ENCODE results near the gene WDR75.

Gene WDR75

GRCh38 chr2:189439342-189439741 lies 1.9 kb upstream of the WDR75 start:
- Histone ChIP-seq H3K9me3 (ENCODE audit: control insufficient read depth, low read length) (no peaks in the 10 kb centered on the region), H3K14ac (ENCODE audit: low read length in 2 of 2) (no peak overlapping the region)
- no CpG with 5 or more reads among the region's 1 CpG for WGBS

GRCh38 chr2:189440644-189440946 lies 679 bp upstream of the WDR75 start:
- Histone ChIP-seq H3K18ac (ENCODE audit: low read depth in 1 of 2, low read length in 2 of 2) (peak overlapping the region; percentile 23 to 86), H3K4me1 (ENCODE audit: control insufficient read depth, insufficient read depth, low read depth, low read length) (peaks cover 4% of the 10 kb centered on the region), H3K9me3 (ENCODE audit: control insufficient read depth, low read length) (no peaks in the 10 kb centered on the region), H2BK5ac (ENCODE audit: low read depth, low read length, poor library complexity, severe bottlenecking) (no peak overlapping the region), H4K91ac (ENCODE audit: low read length) (no peak overlapping the region), H3K27ac (ENCODE audit: low read length, poor library complexity, severe bottlenecking) (peak overlapping the region; percentile 89), H3K4me2 (ENCODE audit: low read length, poor library complexity, severe bottlenecking) (peak overlapping the region; percentile 69), H3K9ac (ENCODE audit: low read length) (peak overlapping the region; percentile 99), H3K4ac (ENCODE audit: low read depth in 1 of 2, low read length in 2 of 2) (peak overlapping the region in 1 of 2 experiments; percentile 73), H3K14ac (ENCODE audit: low read length in 2 of 2) (no peak overlapping the region), H3K23ac (ENCODE audit: low read length in 2 of 2) (no peak overlapping the region), H2BK120ac (ENCODE audit: low read depth, low read length) (no peak overlapping the region), H2BK15ac (ENCODE audit: low read depth, poor library complexity, severe bottlenecking) (peak overlapping the region; percentile 40), H2AK5ac (ENCODE audit: low read length, severe bottlenecking) (no peak overlapping the region), H3K36me3 (ENCODE audit: control insufficient read depth in 1 of 2, insufficient read depth in 2 of 2, low read depth in 1 of 2, low read length in 2 of 2) (peaks cover 0 to 16% of the 10 kb centered on the region in 2 experiments), H3K27me3 (ENCODE audit: control insufficient read depth in 1 of 2, insufficient read depth in 1 of 2, low read length in 2 of 2) (no peaks in the 10 kb centered on the region), H3K4me3 (ENCODE audit: insufficient read depth in 1 of 2, low read depth in 1 of 2, low read length in 2 of 2) (peak overlapping the region; percentile 63 to 92), H2BK12ac (ENCODE audit: low read length in 2 of 2) (no peak overlapping the region), H4K8ac (ENCODE audit: low read length) (peak overlapping the region; percentile 81), H2AFZ (ENCODE audit: low read depth, low read length) (peak overlapping the region; percentile 51), H3K79me1 (replicated peaks; ENCODE audit: low read length, poor library complexity, severe bottlenecking) (peaks cover 6% of the 10 kb centered on the region)
- DNase-seq, result no peak
- WGBS, result 0% methylated on average over 7 of the region's 8 CpGs

More at GRCh38 chr2:189439342-189439741, 1.9 kb upstream of the WDR75 start:
- H2BK5ac ChIP-seq (ENCODE audit: low read depth, low read length, poor library complexity, severe bottlenecking), result no peak overlapping the region
- no peak overlapping the region for H2AK5ac ChIP-seq (ENCODE audit: low read length, severe bottlenecking)
- H3K9ac ChIP-seq (ENCODE audit: low read length), result no peak overlapping the region
- no peak overlapping the region for H4K8ac ChIP-seq (ENCODE audit: low read length)
- H2BK120ac ChIP-seq (ENCODE audit: low read depth, low read length), result no peak overlapping the region
- DNase-seq, result peak; percentile 24
- no peak overlapping the region for H3K4me2 ChIP-seq (ENCODE audit: low read length, poor library complexity, severe bottlenecking)
- peaks cover 4% of the 10 kb centered on the region for H3K4me1 ChIP-seq (ENCODE audit: control insufficient read depth, insufficient read depth, low read depth, low read length)
- no peak overlapping the region for H2AFZ ChIP-seq (ENCODE audit: low read depth, low read length)
- H2BK15ac ChIP-seq (ENCODE audit: low read depth, poor library complexity, severe bottlenecking), result no peak overlapping the region
- peaks cover 6% of the 10 kb centered on the region for H3K79me1 ChIP-seq (replicated peaks; ENCODE audit: low read length, poor library complexity, severe bottlenecking)
- no peaks in the 10 kb centered on the region for H3K27me3 ChIP-seq (ENCODE audit: control insufficient read depth in 1 of 2, insufficient read depth in 1 of 2, low read length in 2 of 2)
- no peak overlapping the region for H3K4ac ChIP-seq (ENCODE audit: low read depth in 1 of 2, low read length in 2 of 2)
- H2BK12ac ChIP-seq (ENCODE audit: low read length in 2 of 2), result no peak overlapping the region
- no peak overlapping the region for H3K4me3 ChIP-seq (ENCODE audit: insufficient read depth in 1 of 2, low read depth in 1 of 2, low read length in 2 of 2)
- H4K91ac ChIP-seq (ENCODE audit: low read length), result no peak overlapping the region
- H3K23ac ChIP-seq (ENCODE audit: low read length in 2 of 2), result no peak overlapping the region
- H3K27ac ChIP-seq (ENCODE audit: low read length, poor library complexity, severe bottlenecking), result no peak overlapping the region
- no peak overlapping the region for H3K18ac ChIP-seq (ENCODE audit: low read depth in 1 of 2, low read length in 2 of 2)
- peaks cover 0 to 7% of the 10 kb centered on the region in 2 experiments for H3K36me3 ChIP-seq (ENCODE audit: control insufficient read depth in 1 of 2, insufficient read depth in 2 of 2, low read depth in 1 of 2, low read length in 2 of 2)

GRCh38 chr2:189441709-189442074 lies 418 bp downstream of the WDR75 start:
- Histone ChIP-seq H3K9ac (ENCODE audit: low read length) (peak overlapping the region; percentile 99), H2BK15ac (ENCODE audit: low read depth, poor library complexity, severe bottlenecking) (no peak overlapping the region), H3K23ac (ENCODE audit: low read length in 2 of 2) (no peak overlapping the region), H2AK5ac (ENCODE audit: low read length, severe bottlenecking) (no peak overlapping the region), H4K91ac (ENCODE audit: low read length) (peak overlapping the region; percentile 54), H3K36me3 (ENCODE audit: control insufficient read depth in 1 of 2, insufficient read depth in 2 of 2, low read depth in 1 of 2, low read length in 2 of 2) (peaks cover 0 to 25% of the 10 kb centered on the region in 2 experiments), H3K4me1 (ENCODE audit: control insufficient read depth, insufficient read depth, low read depth, low read length) (peaks cover 4% of the 10 kb centered on the region), H3K27ac (ENCODE audit: low read length, poor library complexity, severe bottlenecking) (peak overlapping the region; percentile 58), H2BK120ac (ENCODE audit: low read depth, low read length) (no peak overlapping the region), H2BK12ac (ENCODE audit: low read length in 2 of 2) (no peak overlapping the region), H3K4me2 (ENCODE audit: low read length, poor library complexity, severe bottlenecking) (peak overlapping the region; percentile 56), H3K4ac (ENCODE audit: low read depth in 1 of 2, low read length in 2 of 2) (peak overlapping the region in 1 of 2 experiments; percentile 33), H3K79me1 (replicated peaks; ENCODE audit: low read length, poor library complexity, severe bottlenecking) (peaks cover 6% of the 10 kb centered on the region), H2AFZ (ENCODE audit: low read depth, low read length) (peak overlapping the region; percentile 78), H4K8ac (ENCODE audit: low read length) (peak overlapping the region; percentile 89), H3K27me3 (ENCODE audit: control insufficient read depth in 1 of 2, insufficient read depth in 1 of 2, low read length in 2 of 2) (no peaks in the 10 kb centered on the region), H3K18ac (ENCODE audit: low read depth in 1 of 2, low read length in 2 of 2) (peak overlapping the region; percentile 72 to 82), H3K4me3 (ENCODE audit: insufficient read depth in 1 of 2, low read depth in 1 of 2, low read length in 2 of 2) (peak overlapping the region; percentile 85 to 92), H3K9me3 (ENCODE audit: control insufficient read depth, low read length) (no peaks in the 10 kb centered on the region), H3K14ac (ENCODE audit: low read length in 2 of 2) (no peak overlapping the region), H2BK5ac (ENCODE audit: low read depth, low read length, poor library complexity, severe bottlenecking) (peak overlapping the region; percentile 84)
- WGBS, result 0% methylated on average over 3 of the region's 12 CpGs
- no peak for DNase-seq

GRCh38 chr2:189442468-189442867 lies 1.2 kb downstream of the WDR75 start:
- peaks cover 4% of the 10 kb centered on the region for H3K4me1 ChIP-seq (ENCODE audit: control insufficient read depth, insufficient read depth, low read depth, low read length)
- DNase-seq, result no peak

More at GRCh38 chr2:189442468-189442867, 1.2 kb downstream of the WDR75 start:
- Histone ChIP-seq H3K27ac (ENCODE audit: low read length, poor library complexity, severe bottlenecking) (no peak overlapping the region), H2BK12ac (ENCODE audit: low read length in 2 of 2) (no peak overlapping the region), H3K23ac (ENCODE audit: low read length in 2 of 2) (no peak overlapping the region), H3K79me1 (replicated peaks; ENCODE audit: low read length, poor library complexity, severe bottlenecking) (peaks cover 8% of the 10 kb centered on the region), H3K18ac (ENCODE audit: low read depth in 1 of 2, low read length in 2 of 2) (no peak overlapping the region), H4K8ac (ENCODE audit: low read length) (no peak overlapping the region), H3K9ac (ENCODE audit: low read length) (peak overlapping the region; percentile 99), H2AFZ (ENCODE audit: low read depth, low read length) (no peak overlapping the region), H2BK15ac (ENCODE audit: low read depth, poor library complexity, severe bottlenecking) (no peak overlapping the region), H3K4me2 (ENCODE audit: low read length, poor library complexity, severe bottlenecking) (peak overlapping the region; percentile 52), H3K14ac (ENCODE audit: low read length in 2 of 2) (no peak overlapping the region), H2AK5ac (ENCODE audit: low read length, severe bottlenecking) (peak overlapping the region; percentile 34), H3K4me3 (ENCODE audit: insufficient read depth in 1 of 2, low read depth in 1 of 2, low read length in 2 of 2) (peak overlapping the region in 1 of 2 experiments; percentile 92), H3K36me3 (ENCODE audit: control insufficient read depth in 1 of 2, insufficient read depth in 2 of 2, low read depth in 1 of 2, low read length in 2 of 2) (peaks cover 0 to 30% of the 10 kb centered on the region in 2 experiments), H4K91ac (ENCODE audit: low read length) (no peak overlapping the region), H3K4ac (ENCODE audit: low read depth in 1 of 2, low read length in 2 of 2) (no peak overlapping the region), H3K27me3 (ENCODE audit: control insufficient read depth in 1 of 2, insufficient read depth in 1 of 2, low read length in 2 of 2) (no peaks in the 10 kb centered on the region), H2BK120ac (ENCODE audit: low read depth, low read length) (no peak overlapping the region), H3K9me3 (ENCODE audit: control insufficient read depth, low read length) (no peaks in the 10 kb centered on the region), H2BK5ac (ENCODE audit: low read depth, low read length, poor library complexity, severe bottlenecking) (no peak overlapping the region)
- 92% methylated on average over 10 of the region's 10 CpGs for WGBS
